ENCODE measurements around the gene WDR5. TPM values are rescaled to one million over a fixed set of nuclear protein-coding genes. Genes with fewer than 3 reads are reported as not detected.

WDR5 gene
- total RNA-seq, 4 donors from 2014 or later, result 16.4 to 32.7 (median 24.5) TPM

DNA sequence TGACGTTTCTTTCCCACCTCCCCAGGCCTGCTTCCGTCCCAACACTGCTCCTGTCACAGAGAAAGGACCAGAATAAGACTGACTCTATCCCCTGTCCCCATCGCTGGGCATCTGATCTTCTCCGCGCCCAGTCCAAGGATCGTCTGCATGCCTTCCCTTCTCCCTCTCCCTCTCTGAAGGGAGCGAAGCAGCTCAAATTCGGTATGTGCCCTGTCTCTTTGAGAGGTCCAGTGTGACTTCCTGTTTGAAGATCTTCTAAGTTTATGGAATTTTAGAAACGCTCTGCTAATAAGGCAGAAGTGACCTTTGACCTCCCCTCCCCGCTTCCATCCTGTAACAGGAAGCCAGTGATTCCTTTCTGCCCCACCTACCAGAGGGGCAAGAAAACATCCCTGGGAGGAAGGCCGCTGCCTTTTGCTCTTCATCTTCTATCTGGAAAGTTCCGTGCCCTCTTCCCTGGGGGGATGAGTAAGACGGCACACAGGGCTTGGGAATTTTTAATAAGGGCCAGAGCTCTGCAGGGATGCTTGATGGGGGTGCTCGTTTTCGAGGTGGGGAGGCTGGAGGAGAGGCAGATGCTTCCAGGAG is 69.2 kb downstream of the WDR5 start:
- no peaks in the 10 kb centered on the region for H3K27me3 ChIP-seq
- 50 to 58% methylated on average over 15 of the region's 15 CpGs for WGBS, 2 donors
- H3K4me1 ChIP-seq, result peaks cover 0 to 23% (median 12%) of the 10 kb centered on the region in 4 donors
- H3K27ac ChIP-seq, result peak overlapping the region in 3 of 4 donors; percentile 34 to 77 (median 70)
- peaks cover 0 to 31% (median 2%) of the 10 kb centered on the region in 4 donors for H3K9me3 ChIP-seq
- no peaks in the 10 kb centered on the region for H3K36me3 ChIP-seq
- TF ChIP-seq, protein P1, sequence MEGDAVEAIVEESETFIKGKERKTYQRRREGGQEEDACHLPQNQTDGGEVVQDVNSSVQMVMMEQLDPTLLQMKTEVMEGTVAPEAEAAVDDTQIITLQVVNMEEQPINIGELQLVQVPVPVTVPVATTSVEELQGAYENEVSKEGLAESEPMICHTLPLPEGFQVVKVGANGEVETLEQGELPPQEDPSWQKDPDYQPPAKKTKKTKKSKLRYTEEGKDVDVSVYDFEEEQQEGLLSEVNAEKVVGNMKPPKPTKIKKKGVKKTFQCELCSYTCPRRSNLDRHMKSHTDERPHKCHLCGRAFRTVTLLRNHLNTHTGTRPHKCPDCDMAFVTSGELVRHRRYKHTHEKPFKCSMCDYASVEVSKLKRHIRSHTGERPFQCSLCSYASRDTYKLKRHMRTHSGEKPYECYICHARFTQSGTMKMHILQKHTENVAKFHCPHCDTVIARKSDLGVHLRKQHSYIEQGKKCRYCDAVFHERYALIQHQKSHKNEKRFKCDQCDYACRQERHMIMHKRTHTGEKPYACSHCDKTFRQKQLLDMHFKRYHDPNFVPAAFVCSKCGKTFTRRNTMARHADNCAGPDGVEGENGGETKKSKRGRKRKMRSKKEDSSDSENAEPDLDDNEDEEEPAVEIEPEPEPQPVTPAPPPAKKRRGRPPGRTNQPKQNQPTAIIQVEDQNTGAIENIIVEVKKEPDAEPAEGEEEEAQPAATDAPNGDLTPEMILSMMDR (IDR thresholded peaks at IDR 0.05), result no peak
- TF ChIP-seq EP300 (IDR thresholded peaks at IDR 0.05) (no peak), POLR2A (IDR thresholded peaks at IDR 0.05) (no peak)
- no peak overlapping the region for H3K4me3 ChIP-seq
- no peak for DNase-seq (ENCODE audit: low spot score in 2 of 2)

DNA sequence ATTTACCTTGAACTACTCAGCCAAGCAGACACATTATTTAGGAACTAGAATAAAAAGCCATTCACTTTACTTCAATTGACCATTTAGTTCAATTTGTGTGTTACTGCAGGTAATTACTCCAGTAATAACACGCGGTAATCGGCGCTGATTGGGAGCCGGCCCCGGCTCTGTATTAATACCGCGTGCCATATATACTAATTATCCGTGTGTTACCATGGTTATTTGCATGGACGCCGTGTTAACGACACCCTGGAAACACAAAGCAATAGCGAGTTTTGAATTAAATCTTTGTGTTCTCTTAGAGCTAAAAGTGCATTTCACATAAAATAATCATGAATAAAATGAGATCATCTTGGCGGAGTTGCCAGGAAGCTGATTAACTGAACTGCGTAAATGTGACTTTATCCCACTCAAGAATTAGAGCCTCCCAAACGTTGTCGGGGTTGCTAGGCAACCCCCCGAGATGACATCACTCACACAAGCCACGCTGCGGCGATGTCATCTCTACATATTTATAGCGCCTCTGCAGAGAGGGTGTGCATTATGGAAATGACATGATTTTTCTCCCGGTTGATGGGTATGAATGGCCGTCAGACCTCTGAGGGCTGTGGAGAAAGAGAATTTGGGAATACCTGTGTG is 69.9 kb downstream of the WDR5 start:
- Histone ChIP-seq H3K27ac (peak overlapping the region; percentile 23 to 87 (median 52)), H3K36me3 (no peaks in the 10 kb centered on the region), H3K27me3 (no peaks in the 10 kb centered on the region), H3K4me1 (peaks cover 0 to 27% (median 12%) of the 10 kb centered on the region in 4 donors), H3K4me3 (no peak overlapping the region), H3K9me3 (peaks cover 0 to 30% (median 2%) of the 10 kb centered on the region in 4 donors)
- peak; percentile 69 to 71 for DNase-seq (ENCODE audit: low spot score in 2 of 2)
- 34 to 37% methylated on average over 24 of the region's 24 CpGs for WGBS, 2 donors
- TF ChIP-seq POLR2A (IDR thresholded peaks at IDR 0.05) (no peak), EP300 (IDR thresholded peaks at IDR 0.05) (peak in 1 of 2 donors; percentile 51)

- peaks cover 0 to 35% (median 15%) of the 10 kb centered on the region in 4 donors for H3K4me1 ChIP-seq
- TF ChIP-seq, protein P1 (IDR thresholded peaks at IDR 0.05), result no peak
- no peak for TF ChIP-seq EP300 (IDR thresholded peaks at IDR 0.05)
- no peak for TF ChIP-seq POLR2A (IDR thresholded peaks at IDR 0.05)
- no peak for DNase-seq (ENCODE audit: low spot score in 2 of 2)
- peaks cover 0 to 22% (median 2%) of the 10 kb centered on the region in 4 donors for H3K9me3 ChIP-seq
- no peaks in the 10 kb centered on the region for H3K36me3 ChIP-seq
- H3K27me3 ChIP-seq, result no peaks in the 10 kb centered on the region
- no peak overlapping the region for H3K4me3 ChIP-seq
- peak overlapping the region; percentile 11 to 87 (median 46) for H3K27ac ChIP-seq
- 76 to 80% methylated on average over 17 of the region's 20 CpGs for WGBS, 2 donors
Measured at GRCh38 chr9:134206311-134207300, 70.7 kb downstream of the WDR5 start.

DNA sequence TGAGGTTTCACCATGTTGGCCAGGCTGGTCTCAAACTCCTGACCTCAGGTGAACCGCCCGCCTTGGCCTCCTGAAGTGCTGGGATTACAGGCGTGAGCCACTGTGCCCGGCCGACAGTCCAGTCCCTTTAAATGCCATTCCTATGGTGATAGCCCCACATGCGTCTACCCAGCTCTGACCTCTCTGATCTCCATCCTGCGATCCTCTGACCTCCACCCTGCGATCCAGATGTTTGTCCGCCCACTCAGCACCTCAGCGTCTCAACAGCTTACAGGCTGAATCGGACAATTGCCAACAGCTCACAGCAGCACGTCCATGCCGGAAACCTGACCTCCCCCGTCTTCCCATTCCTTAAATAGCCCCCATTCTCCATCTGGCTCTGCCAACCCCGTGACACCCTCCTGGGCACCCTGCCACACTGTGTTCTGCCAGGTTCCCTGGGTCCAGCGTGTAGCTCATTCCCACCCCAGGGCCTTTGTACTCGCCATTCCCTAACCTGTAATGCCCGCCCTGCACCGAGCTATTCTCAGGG is 72.5 kb downstream of the WDR5 start:
- Histone ChIP-seq H3K4me1 (peaks cover 0 to 37% (median 15%) of the 10 kb centered on the region in 4 donors), H3K9me3 (peaks cover 0 to 10% (median 2%) of the 10 kb centered on the region in 4 donors), H3K4me3 (no peak overlapping the region), H3K27ac (no peak overlapping the region), H3K36me3 (no peaks in the 10 kb centered on the region), H3K27me3 (no peaks in the 10 kb centered on the region)
- TF ChIP-seq POLR2A (IDR thresholded peaks at IDR 0.05), result no peak
- TF ChIP-seq EP300 (IDR thresholded peaks at IDR 0.05), result no peak
- TF ChIP-seq, protein P1 (IDR thresholded peaks at IDR 0.05), result no peak
- 56 to 72% methylated on average over 19 of the region's 19 CpGs for WGBS, 2 donors
- no peak for DNase-seq (ENCODE audit: low spot score in 2 of 2)
